Eye (tissue), 1 donor: ENCODE data around the gene ZCCHC3.
A peak's percentile ranks its signal among the peaks of the same experiment; 100 is the strongest.
"Not testable (repeated sequence)": the region's sequence is repeated elsewhere in the genome, so short reads cannot be mapped to it uniquely, and the experiment has no call there.

Source experiments
- DNase-seq: peaks from one replicate; pipeline ENCODE4 v3.0.0-alpha.2; 2015

Gene ZCCHC3

GRCh38 chr20:316316-317068 lies 19.1 kb downstream of the ZCCHC3 start:
- no peak for DNase-seq

GRCh38 chr20:324177-325044 lies 27.0 kb downstream of the ZCCHC3 start:
- peak; percentile 96 for DNase-seq

GRCh38 chr20:325045-325888 lies 27.9 kb downstream of the ZCCHC3 start, which contains the start of gene SOX12:
TSS of gene SOX12 (plus strand) at chr20:325552. CDS start at chr20:325925, 373 bp downstream.
- peak; percentile 98 for DNase-seq

- DNase-seq = peak; percentile 88
These were observed 28.7 kb downstream of the ZCCHC3 start for GRCh38 chr20:325889-326644.

GRCh38 chr20:326645-327185 lies 29.3 kb downstream of the ZCCHC3 start:
- DNase-seq = no peak

GRCh38 chr20:327186-328026 lies 30.0 kb downstream of the ZCCHC3 start:
- DNase-seq = peak; percentile 97

- peak; percentile 33 for DNase-seq
These were observed 30.9 kb downstream of the ZCCHC3 start for GRCh38 chr20:328027-328974.

GRCh38 chr20:328975-329695 lies 31.8 kb downstream of the ZCCHC3 start:
- peak; percentile 14 for DNase-seq

GRCh38 chr20:329851-330232 lies 32.5 kb downstream of the ZCCHC3 start:
- no peak for DNase-seq

- DNase-seq = peak; percentile 87
These were observed 33.1 kb downstream of the ZCCHC3 start for GRCh38 chr20:330233-331149.

- DNase-seq = no peak
These were observed 37.2 kb downstream of the ZCCHC3 start for GRCh38 chr20:334578-334977.

GRCh38 chr20:336040-336439 lies 38.7 kb downstream of the ZCCHC3 start:
- DNase-seq = not testable (repeated sequence)

- DNase-seq = no peak
These were observed 44.3 kb downstream of the ZCCHC3 start for GRCh38 chr20:341682-342081.

- DNase-seq = no peak
These were observed 45.7 kb downstream of the ZCCHC3 start for GRCh38 chr20:343107-343506.

GRCh38 chr20:346033-346639 lies 48.8 kb downstream of the ZCCHC3 start:
- no peak for DNase-seq

GRCh38 chr20:346640-347316 lies 49.4 kb downstream of the ZCCHC3 start, which contains the start of gene NRSN2:
TSS of gene NRSN2 (plus strand) at chr20:347111. CDS start at chr20:349644, 2,533 bp downstream.
- peak; percentile 86 for DNase-seq

- no peak for DNase-seq
These were observed 49.9 kb downstream of the ZCCHC3 start for GRCh38 chr20:347317-347639.
